HG02798 (cell line): ENCODE data around the gene DISP1.

ENCODE experiments used
- ATAC-seq: cut with Tn5 transposase; IDR thresholded peaks from one replicate; pipeline ENCODE4 v1.9.1; 2021; ENCODE audit warnings: mild to moderate bottlenecking; ENCODE audit not compliant: unreplicated experiment, poor library complexity

DISP1 gene

GRCh38 chr1:222814536-222815439, at the start of gene DISP1:
DISP1 (plus strand) TSS chr1:222815039; CDS start chr1:222942824, 127,785 bp downstream.
- peak; percentile 93 for ATAC-seq

GRCh38 chr1:222767152-222767571, 47.7 kb upstream of the DISP1 start:
- no peak for ATAC-seq

- ATAC-seq, result no peak
Observed at GRCh38 chr1:222768592-222768991, 46.2 kb upstream of the DISP1 start.

- no peak for ATAC-seq
Observed at GRCh38 chr1:222769181-222769580, 45.7 kb upstream of the DISP1 start.

GRCh38 chr1:222769971-222770620, 44.7 kb upstream of the DISP1 start:
- ATAC-seq, result no peak

- peak; percentile 83 for ATAC-seq
Observed at GRCh38 chr1:222772996-222773379, 41.9 kb upstream of the DISP1 start.

GRCh38 chr1:222777463-222777862, 37.4 kb upstream of the DISP1 start:
- no peak for ATAC-seq

- no peak for ATAC-seq
Observed at GRCh38 chr1:222777977-222778376, 36.9 kb upstream of the DISP1 start.

- peak; percentile 69 for ATAC-seq
Observed at GRCh38 chr1:222781251-222781650, 33.6 kb upstream of the DISP1 start.

GRCh38 chr1:222783051-222783450, 31.8 kb upstream of the DISP1 start:
- ATAC-seq, result no peak

- no peak for ATAC-seq
Observed at GRCh38 chr1:222784371-222784770, 30.5 kb upstream of the DISP1 start.

GRCh38 chr1:222784916-222785315, 29.9 kb upstream of the DISP1 start:
- ATAC-seq, result no peak

GRCh38 chr1:222785529-222785928, 29.3 kb upstream of the DISP1 start:
- no peak for ATAC-seq

GRCh38 chr1:222786121-222786520, 28.7 kb upstream of the DISP1 start:
- ATAC-seq, result no peak

- no peak for ATAC-seq
Observed at GRCh38 chr1:222787729-222788128, 27.1 kb upstream of the DISP1 start.

GRCh38 chr1:222788402-222789156, 26.3 kb upstream of the DISP1 start:
- no peak for ATAC-seq

GRCh38 chr1:222790115-222790514, 24.7 kb upstream of the DISP1 start:
- ATAC-seq, result no peak

- ATAC-seq, result no peak
Observed at GRCh38 chr1:222790520-222790919, 24.3 kb upstream of the DISP1 start.

- ATAC-seq, result no peak
Observed at GRCh38 chr1:222791006-222791710, 23.7 kb upstream of the DISP1 start.

- no peak for ATAC-seq
Observed at GRCh38 chr1:222792744-222793143, 22.1 kb upstream of the DISP1 start.
